ENCODE measurements around the gene IKZF3.

Gene IKZF3

GRCh38 chr17:39782980-39783379 is 81.1 kb downstream of the IKZF3 start:
- H2AFZ ChIP-seq (ENCODE audit: low read length), result no peak overlapping the region
- H3K36me3 ChIP-seq (replicated peaks; ENCODE audit: insufficient read depth, low read length), result peaks cover 15% of the 10 kb centered on the region
- no peak for DNase-seq
- H3K9ac ChIP-seq (ENCODE audit: low read length), result no peak overlapping the region
- no peaks in the 10 kb centered on the region for H4K20me1 ChIP-seq (ENCODE audit: insufficient read depth, low read length)
- H3F3A ChIP-seq (ENCODE audit: insufficient read depth, low read length), result peaks cover 48% of the 10 kb centered on the region
- H3K4me1 ChIP-seq (ENCODE audit: low read length), result peaks cover 63% of the 10 kb centered on the region
- no peaks in the 10 kb centered on the region for H3K9me3 ChIP-seq (replicated peaks; ENCODE audit: insufficient read depth, low read length)
- peaks cover 93% of the 10 kb centered on the region for H3K79me2 ChIP-seq (ENCODE audit: low read length)
- TF ChIP-seq, protein P1, sequence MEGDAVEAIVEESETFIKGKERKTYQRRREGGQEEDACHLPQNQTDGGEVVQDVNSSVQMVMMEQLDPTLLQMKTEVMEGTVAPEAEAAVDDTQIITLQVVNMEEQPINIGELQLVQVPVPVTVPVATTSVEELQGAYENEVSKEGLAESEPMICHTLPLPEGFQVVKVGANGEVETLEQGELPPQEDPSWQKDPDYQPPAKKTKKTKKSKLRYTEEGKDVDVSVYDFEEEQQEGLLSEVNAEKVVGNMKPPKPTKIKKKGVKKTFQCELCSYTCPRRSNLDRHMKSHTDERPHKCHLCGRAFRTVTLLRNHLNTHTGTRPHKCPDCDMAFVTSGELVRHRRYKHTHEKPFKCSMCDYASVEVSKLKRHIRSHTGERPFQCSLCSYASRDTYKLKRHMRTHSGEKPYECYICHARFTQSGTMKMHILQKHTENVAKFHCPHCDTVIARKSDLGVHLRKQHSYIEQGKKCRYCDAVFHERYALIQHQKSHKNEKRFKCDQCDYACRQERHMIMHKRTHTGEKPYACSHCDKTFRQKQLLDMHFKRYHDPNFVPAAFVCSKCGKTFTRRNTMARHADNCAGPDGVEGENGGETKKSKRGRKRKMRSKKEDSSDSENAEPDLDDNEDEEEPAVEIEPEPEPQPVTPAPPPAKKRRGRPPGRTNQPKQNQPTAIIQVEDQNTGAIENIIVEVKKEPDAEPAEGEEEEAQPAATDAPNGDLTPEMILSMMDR (IDR thresholded peaks at IDR 0.05; ENCODE audit: low read length), result no peak
- TF ChIP-seq EZH2phosphoT487 (IDR thresholded peaks at IDR 0.05; ENCODE audit: low read length) (no peak), EZH2 (optimal IDR thresholded peaks at IDR 0.05; ENCODE audit: low read depth, low read length) (no peak)
- H3K4me2 ChIP-seq (ENCODE audit: low read depth, low read length), result no peak overlapping the region
- H3K27ac ChIP-seq (ENCODE audit: low read length), result no peak overlapping the region
- no peaks in the 10 kb centered on the region for H3K27me3 ChIP-seq (replicated peaks; ENCODE audit: insufficient read depth, low read length)
- H3K9me2 ChIP-seq (replicated peaks; ENCODE audit: insufficient read depth, low read length), result no peaks in the 10 kb centered on the region
- H3K4me3 ChIP-seq (ENCODE audit: low read length), result no peak overlapping the region

GRCh38 chr17:39782481-39782880 is 81.6 kb downstream of the IKZF3 start:
- peaks cover 11% of the 10 kb centered on the region for H3K36me3 ChIP-seq (replicated peaks; ENCODE audit: insufficient read depth, low read length)
- H2AFZ ChIP-seq (ENCODE audit: low read length), result no peak overlapping the region
- H3K27me3 ChIP-seq (replicated peaks; ENCODE audit: insufficient read depth, low read length), result no peaks in the 10 kb centered on the region
- H3F3A ChIP-seq (ENCODE audit: insufficient read depth, low read length), result peaks cover 50% of the 10 kb centered on the region
- H3K9ac ChIP-seq (ENCODE audit: low read length), result no peak overlapping the region
- no peak for DNase-seq
- TF ChIP-seq EZH2 (optimal IDR thresholded peaks at IDR 0.05; ENCODE audit: low read depth, low read length) (no peak), EZH2phosphoT487 (IDR thresholded peaks at IDR 0.05; ENCODE audit: low read length) (no peak)
- TF ChIP-seq, protein P1 (IDR thresholded peaks at IDR 0.05; ENCODE audit: low read length), result no peak
- H3K9me2 ChIP-seq (replicated peaks; ENCODE audit: insufficient read depth, low read length), result no peaks in the 10 kb centered on the region
- no peak overlapping the region for H3K4me2 ChIP-seq (ENCODE audit: low read depth, low read length)
- peaks cover 60% of the 10 kb centered on the region for H3K4me1 ChIP-seq (ENCODE audit: low read length)
- no peak overlapping the region for H3K4me3 ChIP-seq (ENCODE audit: low read length)
- H4K20me1 ChIP-seq (ENCODE audit: insufficient read depth, low read length), result no peaks in the 10 kb centered on the region
- H3K9me3 ChIP-seq (replicated peaks; ENCODE audit: insufficient read depth, low read length), result no peaks in the 10 kb centered on the region
- peak overlapping the region; percentile 54; the same call in 1 of the 2 replicates for H3K27ac ChIP-seq (ENCODE audit: low read length)
- peaks cover 93% of the 10 kb centered on the region for H3K79me2 ChIP-seq (ENCODE audit: low read length)

- Histone ChIP-seq H4K20me1 (ENCODE audit: insufficient read depth, low read length) (no peaks in the 10 kb centered on the region), H3K79me2 (ENCODE audit: low read length) (peaks cover 93% of the 10 kb centered on the region), H2AFZ (ENCODE audit: low read length) (no peak overlapping the region), H3K36me3 (replicated peaks; ENCODE audit: insufficient read depth, low read length) (peaks cover 11% of the 10 kb centered on the region), H3K4me2 (ENCODE audit: low read depth, low read length) (peak overlapping the region; percentile 55), H3K4me3 (ENCODE audit: low read length) (no peak overlapping the region), H3K9me3 (replicated peaks; ENCODE audit: insufficient read depth, low read length) (no peaks in the 10 kb centered on the region), H3F3A (ENCODE audit: insufficient read depth, low read length) (peaks cover 56% of the 10 kb centered on the region), H3K9ac (ENCODE audit: low read length) (peak overlapping the region; percentile 4; the same call in 1 of the 2 replicates), H3K4me1 (ENCODE audit: low read length) (peaks cover 66% of the 10 kb centered on the region), H3K9me2 (replicated peaks; ENCODE audit: insufficient read depth, low read length) (no peaks in the 10 kb centered on the region), H3K27ac (ENCODE audit: low read length) (peak overlapping the region; percentile 54; the same call in 1 of the 2 replicates), H3K27me3 (replicated peaks; ENCODE audit: insufficient read depth, low read length) (no peaks in the 10 kb centered on the region)
- no peak for TF ChIP-seq EZH2phosphoT487 (IDR thresholded peaks at IDR 0.05; ENCODE audit: low read length)
- no peak for TF ChIP-seq EZH2 (optimal IDR thresholded peaks at IDR 0.05; ENCODE audit: low read depth, low read length)
- TF ChIP-seq, protein P1 (IDR thresholded peaks at IDR 0.05; ENCODE audit: low read length), result no peak
- DNase-seq, result no peak
Measured at GRCh38 chr17:39781861-39782213, 82.3 kb downstream of the IKZF3 start.

All from MM.1S (cell line).